CD4-positive, alpha-beta T cell treated with Interleukin-4 for 1 hour (primary cell): Measurements from ENCODE around the gene MED16.
A peak's percentile ranks its signal among the peaks of the same experiment; 100 is the strongest.
"Not testable (repeated sequence)": the region's sequence is repeated elsewhere in the genome, so short reads cannot be mapped to it uniquely, and the experiment has no call there.

Source experiments
- DNase-seq, 2 donors: peaks; one replicate each; pipeline ENCODE4 v3.0.0-alpha.2; 2020 to 2022

Gene MED16

GRCh38 chr19:888581-889385 lies 4.2 kb downstream of the MED16 start:
- DNase-seq, result peak in 1 of 2 donors; percentile 70

GRCh38 chr19:887599-887998 lies 5.4 kb downstream of the MED16 start:
- DNase-seq, result no peak

- DNase-seq, result no peak
These were observed 5.9 kb downstream of the MED16 start for GRCh38 chr19:887072-887471.

- DNase-seq, result no peak
These were observed 7.3 kb downstream of the MED16 start for GRCh38 chr19:885536-886224.

GRCh38 chr19:884420-885211 lies 8.4 kb downstream of the MED16 start:
- DNase-seq, result no peak

GRCh38 chr19:883661-884211 lies 9.3 kb downstream of the MED16 start:
- DNase-seq, result no peak

- DNase-seq, result no peak
These were observed 10.0 kb downstream of the MED16 start for GRCh38 chr19:882871-883497.

- no peak for DNase-seq
These were observed 11.5 kb downstream of the MED16 start for GRCh38 chr19:881385-882071.

GRCh38 chr19:879711-880438 lies 13.1 kb downstream of the MED16 start:
- no peak for DNase-seq

- DNase-seq, result not testable (repeated sequence)
These were observed 14.0 kb downstream of the MED16 start for GRCh38 chr19:878751-879561.

GRCh38 chr19:877992-878660 lies 14.9 kb downstream of the MED16 start:
- DNase-seq, result not testable (repeated sequence)

- DNase-seq, result no peak
These were observed 16.1 kb downstream of the MED16 start for GRCh38 chr19:876780-877314.

GRCh38 chr19:876089-876488 lies 16.9 kb downstream of the MED16 start:
- no peak for DNase-seq

GRCh38 chr19:875265-875879 lies 17.6 kb downstream of the MED16 start:
- peak in 1 of 2 donors; percentile 15 for DNase-seq

GRCh38 chr19:873561-874041 lies 19.4 kb downstream of the MED16 start:
- no peak for DNase-seq

GRCh38 chr19:873084-873483 lies 19.9 kb downstream of the MED16 start:
- DNase-seq, result peak; percentile 91

- DNase-seq, result peak; percentile 90 to 91
These were observed 20.6 kb downstream of the MED16 start for GRCh38 chr19:872266-872951.
